ENCODE results near the gene ZNF497.

DNA sequence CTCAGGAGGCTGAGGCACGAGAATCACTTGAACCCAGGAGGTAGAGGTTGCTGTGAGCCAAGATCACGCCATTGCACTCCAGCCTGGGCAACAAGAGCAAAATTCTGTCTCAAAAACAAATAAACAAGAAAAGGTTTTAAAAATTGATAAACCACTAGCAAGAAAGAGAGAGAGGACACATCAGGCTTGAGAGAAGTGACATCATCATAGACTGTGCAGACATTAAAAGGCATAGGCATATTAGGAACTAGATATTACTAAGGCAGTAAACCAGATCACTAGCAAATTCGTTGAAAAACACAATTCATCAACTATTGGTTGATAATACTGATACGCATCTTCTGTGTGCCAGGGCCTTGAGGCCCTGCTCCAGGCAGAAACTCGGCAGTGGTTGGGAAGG, 17.0 kb downstream of the ZNF497 start:
- no peak for TF ChIP-seq EZH2 (IDR thresholded peaks at IDR 0.05; ENCODE audit: borderline replicate concordance, low read depth, low read length, poor library complexity, severe bottlenecking)
- TF ChIP-seq, protein P1, sequence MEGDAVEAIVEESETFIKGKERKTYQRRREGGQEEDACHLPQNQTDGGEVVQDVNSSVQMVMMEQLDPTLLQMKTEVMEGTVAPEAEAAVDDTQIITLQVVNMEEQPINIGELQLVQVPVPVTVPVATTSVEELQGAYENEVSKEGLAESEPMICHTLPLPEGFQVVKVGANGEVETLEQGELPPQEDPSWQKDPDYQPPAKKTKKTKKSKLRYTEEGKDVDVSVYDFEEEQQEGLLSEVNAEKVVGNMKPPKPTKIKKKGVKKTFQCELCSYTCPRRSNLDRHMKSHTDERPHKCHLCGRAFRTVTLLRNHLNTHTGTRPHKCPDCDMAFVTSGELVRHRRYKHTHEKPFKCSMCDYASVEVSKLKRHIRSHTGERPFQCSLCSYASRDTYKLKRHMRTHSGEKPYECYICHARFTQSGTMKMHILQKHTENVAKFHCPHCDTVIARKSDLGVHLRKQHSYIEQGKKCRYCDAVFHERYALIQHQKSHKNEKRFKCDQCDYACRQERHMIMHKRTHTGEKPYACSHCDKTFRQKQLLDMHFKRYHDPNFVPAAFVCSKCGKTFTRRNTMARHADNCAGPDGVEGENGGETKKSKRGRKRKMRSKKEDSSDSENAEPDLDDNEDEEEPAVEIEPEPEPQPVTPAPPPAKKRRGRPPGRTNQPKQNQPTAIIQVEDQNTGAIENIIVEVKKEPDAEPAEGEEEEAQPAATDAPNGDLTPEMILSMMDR (conservative IDR thresholded peaks at IDR 0.05; ENCODE audit: low read depth, low read length) = no peak
